ENCODE measurements around the gene MYOG. TPM values are rescaled to one million over a fixed set of nuclear protein-coding genes. Genes with fewer than 3 reads are reported as not detected.

The MYOG gene
- total RNA-seq, 1 donor from 2014 or later: not detected

- no peak overlapping the region for H3K4me3 Mint-ChIP-seq (ENCODE audit: low read depth)
- H3K27ac Mint-ChIP-seq: no peak overlapping the region
- H3K9me3 Mint-ChIP-seq (ENCODE audit: low read depth): no peaks in the 10 kb centered on the region
- no peaks in the 10 kb centered on the region for H3K4me1 Mint-ChIP-seq (ENCODE audit: low read depth)
- peaks cover 41% of the 10 kb centered on the region for H3K27me3 Mint-ChIP-seq
- TF ChIP-seq CTCF (IDR thresholded peaks at IDR 0.05; ENCODE audit: unreplicated experiment): no peak
- DNase-seq (ENCODE audit: low spot score, unreplicated experiment): no peak
- H3K36me3 Mint-ChIP-seq (ENCODE audit: insufficient read depth): no peaks in the 10 kb centered on the region
Observed at GRCh38 chr1:203066965-203067364, 18.8 kb downstream of the MYOG start.

- TF ChIP-seq CTCF (IDR thresholded peaks at IDR 0.05; ENCODE audit: unreplicated experiment): no peak
- DNase-seq (ENCODE audit: low spot score, unreplicated experiment): no peak
- Mint-ChIP-seq H3K36me3 (ENCODE audit: insufficient read depth) (no peaks in the 10 kb centered on the region), H3K27ac (no peak overlapping the region), H3K4me3 (ENCODE audit: low read depth) (no peak overlapping the region), H3K9me3 (ENCODE audit: low read depth) (no peaks in the 10 kb centered on the region), H3K27me3 (peaks cover 37% of the 10 kb centered on the region), H3K4me1 (ENCODE audit: low read depth) (peaks cover 1% of the 10 kb centered on the region)
Observed at GRCh38 chr1:203065986-203066385, 19.8 kb downstream of the MYOG start.

- Mint-ChIP-seq H3K36me3 (ENCODE audit: insufficient read depth) (no peaks in the 10 kb centered on the region), H3K27ac (no peak overlapping the region), H3K9me3 (ENCODE audit: low read depth) (no peaks in the 10 kb centered on the region)
Observed at GRCh38 chr1:203065191-203065590, 20.6 kb downstream of the MYOG start.

GRCh38 chr1:203063287-203063686 is 22.5 kb downstream of the MYOG start:
- H3K4me1 Mint-ChIP-seq (ENCODE audit: low read depth): peaks cover 1% of the 10 kb centered on the region
- H3K27ac Mint-ChIP-seq: no peak overlapping the region

More at GRCh38 chr1:203065191-203065590, 20.6 kb downstream of the MYOG start:
- Mint-ChIP-seq H3K4me1 (ENCODE audit: low read depth) (peaks cover 1% of the 10 kb centered on the region), H3K4me3 (ENCODE audit: low read depth) (no peak overlapping the region), H3K27me3 (peaks cover 34% of the 10 kb centered on the region)
- no peak for TF ChIP-seq CTCF (IDR thresholded peaks at IDR 0.05; ENCODE audit: unreplicated experiment)
- DNase-seq (ENCODE audit: low spot score, unreplicated experiment): no peak

GRCh38 chr1:203060115-203060514 is 25.7 kb downstream of the MYOG start:
- Mint-ChIP-seq H3K4me1 (ENCODE audit: low read depth) (peaks cover 1% of the 10 kb centered on the region), H3K36me3 (ENCODE audit: insufficient read depth) (no peaks in the 10 kb centered on the region), H3K27me3 (peaks cover 40% of the 10 kb centered on the region), H3K4me3 (ENCODE audit: low read depth) (no peak overlapping the region), H3K27ac (no peak overlapping the region), H3K9me3 (ENCODE audit: low read depth) (no peaks in the 10 kb centered on the region)
- no peak for TF ChIP-seq CTCF (IDR thresholded peaks at IDR 0.05; ENCODE audit: unreplicated experiment)
- DNase-seq (ENCODE audit: low spot score, unreplicated experiment): no peak

More at GRCh38 chr1:203063287-203063686, 22.5 kb downstream of the MYOG start:
- no peak for TF ChIP-seq CTCF (IDR thresholded peaks at IDR 0.05; ENCODE audit: unreplicated experiment)
- no peak overlapping the region for H3K4me3 Mint-ChIP-seq (ENCODE audit: low read depth)
- DNase-seq (ENCODE audit: low spot score, unreplicated experiment): no peak
- H3K36me3 Mint-ChIP-seq (ENCODE audit: insufficient read depth): no peaks in the 10 kb centered on the region
- H3K27me3 Mint-ChIP-seq: peaks cover 34% of the 10 kb centered on the region
- H3K9me3 Mint-ChIP-seq (ENCODE audit: low read depth): no peaks in the 10 kb centered on the region

Measured in progenitor cell of endocrine pancreas (in vitro differentiated cells).